DMS153 treated with DMSO at 0.1 percent for 48 hours (cell line): ENCODE data around the gene NET1.
"Not testable (repeated sequence)": the region's sequence is repeated elsewhere in the genome, so short reads cannot be mapped to it uniquely, and the experiment has no call there.

Experiments
- DNase-seq: peaks from one replicate; lab custom pipeline; 2025; ENCODE audit not compliant: unreplicated experiment; lab: John Stamatoyannopoulos, UW

NET1 gene

DNA sequence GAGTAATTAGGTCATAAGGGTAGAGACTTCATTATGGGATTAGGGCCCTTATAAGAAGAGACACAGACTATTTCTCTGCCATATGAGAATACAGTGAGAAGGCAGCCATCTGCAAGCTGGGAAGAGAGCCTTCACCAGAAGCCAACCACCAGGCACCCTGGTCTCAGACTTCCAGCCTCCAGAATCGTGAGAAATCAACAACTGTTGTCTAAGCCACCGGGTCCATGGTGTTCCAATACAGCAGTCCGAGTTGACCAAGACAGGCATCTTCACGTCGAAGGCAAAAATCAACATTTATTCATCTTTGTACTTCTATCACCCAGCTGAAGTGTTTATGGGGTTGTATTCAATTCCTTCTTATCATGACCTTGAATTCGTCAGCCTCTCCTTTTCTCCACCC, 13.0 kb upstream of the NET1 start:
- DNase-seq: no peak

DNA sequence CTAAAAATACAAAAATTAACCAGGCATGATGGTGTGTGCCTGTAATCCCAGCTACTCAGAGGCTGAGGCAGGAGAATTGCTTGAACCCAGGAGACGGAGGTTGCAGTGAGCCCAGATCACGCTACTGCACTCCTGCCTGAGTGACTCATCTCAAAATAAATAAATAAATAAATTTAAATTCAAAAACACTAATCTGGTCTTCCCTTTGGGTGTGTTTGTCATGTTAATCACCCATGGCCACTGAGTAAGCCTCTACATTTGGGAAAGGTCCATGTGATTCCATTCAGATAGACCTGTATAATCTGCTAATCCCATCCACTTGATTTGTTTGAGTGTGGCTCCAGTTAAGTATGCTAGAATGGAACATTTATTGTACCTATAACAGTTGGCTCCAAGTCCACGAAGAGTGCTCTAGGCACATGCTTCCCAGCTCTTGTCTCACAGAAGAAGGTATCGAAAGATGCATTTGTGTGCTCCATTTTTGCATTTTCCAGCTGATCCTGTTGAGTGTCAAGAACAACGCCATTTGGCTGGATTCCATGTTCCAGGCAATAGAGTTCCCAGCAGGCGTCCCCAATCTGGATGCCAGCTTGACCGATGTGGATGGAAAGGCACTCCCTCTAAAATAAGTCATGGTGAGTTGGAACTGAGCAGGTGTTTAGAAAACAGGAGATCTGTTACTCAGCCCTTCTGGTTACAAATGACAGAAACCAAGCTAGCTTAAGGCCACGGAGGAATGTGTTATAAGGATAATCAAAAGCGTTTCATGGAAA, 11.7 kb upstream of the NET1 start:
- no peak for DNase-seq

DNA sequence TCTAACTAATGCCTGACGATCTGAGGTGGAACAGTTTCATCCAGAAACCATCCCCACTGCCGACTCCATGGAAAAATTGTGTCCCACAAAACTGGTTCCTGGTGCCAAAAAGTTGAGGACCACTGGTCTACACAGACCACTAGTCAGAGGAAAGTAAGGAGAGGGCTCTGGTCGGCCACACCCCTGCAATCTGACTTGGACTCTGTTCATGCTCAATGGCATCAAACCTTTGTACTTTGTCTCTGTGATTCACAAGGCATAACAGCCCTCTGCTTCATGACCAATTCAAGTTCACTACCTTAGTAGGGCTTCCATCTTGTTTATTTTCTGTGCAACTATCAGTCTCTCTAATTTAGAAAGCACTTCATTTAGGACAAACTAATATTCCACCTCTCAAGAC, 9.6 kb upstream of the NET1 start:
- DNase-seq: no peak

DNA sequence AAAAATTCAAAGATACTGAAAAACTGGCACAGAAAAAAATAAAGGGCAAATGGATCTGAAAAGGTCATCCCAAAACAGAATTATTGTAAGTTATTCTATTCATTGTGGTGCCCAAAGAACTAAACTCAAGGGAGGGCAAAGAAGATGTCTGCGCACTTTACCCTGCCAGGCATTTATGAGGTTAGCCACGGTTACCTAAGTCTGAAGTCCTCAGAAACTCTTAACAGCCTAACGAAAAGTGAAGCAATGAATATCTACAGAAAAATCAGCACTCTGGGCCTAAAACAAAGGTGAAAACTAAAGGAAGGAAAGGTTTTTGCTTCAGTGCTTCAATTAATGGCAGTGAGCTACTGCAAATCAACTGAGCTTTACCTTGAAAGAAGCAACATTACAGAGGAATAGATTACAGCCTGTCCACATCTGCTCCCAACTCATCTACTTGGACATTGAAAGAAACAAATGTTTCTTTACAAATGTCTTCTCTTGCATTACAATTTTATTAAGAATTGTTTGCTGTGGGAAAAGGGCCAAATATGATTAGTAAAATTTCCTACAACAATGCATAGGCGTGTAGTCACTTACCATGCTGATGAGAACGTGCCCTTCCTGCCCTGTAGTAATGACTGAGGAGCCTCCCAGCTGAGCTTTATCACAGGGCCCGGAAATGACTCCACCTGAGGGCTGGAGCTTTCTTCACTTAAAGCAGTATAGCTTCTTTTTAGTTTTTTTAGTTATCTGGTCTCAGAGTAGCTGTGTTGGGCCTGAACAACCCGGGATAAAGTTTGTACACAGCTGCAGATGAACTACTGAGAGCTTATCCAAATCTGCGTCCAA, 7.9 kb upstream of the NET1 start, which contains the start of gene TUBAL3:
Gene TUBAL3 (minus strand): TSS at position 621 of the 834 bp plus-strand sequence. CDS start 36 bp downstream, at position 585.
- no peak for DNase-seq

DNA sequence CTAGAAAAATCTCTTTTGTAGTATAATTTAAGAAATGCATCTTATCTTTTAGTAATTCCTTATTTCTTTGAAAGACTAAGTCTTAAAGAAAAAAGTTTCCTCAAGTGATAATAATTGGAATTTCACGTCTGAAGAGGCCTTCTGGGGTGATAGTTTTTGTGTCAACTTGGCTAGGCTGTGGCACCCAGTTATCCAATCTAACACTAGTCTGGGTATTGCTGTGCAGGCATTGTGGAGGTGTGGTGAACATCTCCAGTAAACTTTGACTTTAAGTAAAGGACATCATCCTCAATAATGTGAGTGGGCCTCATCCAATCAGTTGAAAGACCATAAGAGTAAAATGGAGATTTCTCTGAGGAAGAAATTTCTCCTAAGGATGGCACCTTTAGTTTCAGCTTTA, 5.4 kb upstream of the NET1 start:
- no peak for DNase-seq

DNA sequence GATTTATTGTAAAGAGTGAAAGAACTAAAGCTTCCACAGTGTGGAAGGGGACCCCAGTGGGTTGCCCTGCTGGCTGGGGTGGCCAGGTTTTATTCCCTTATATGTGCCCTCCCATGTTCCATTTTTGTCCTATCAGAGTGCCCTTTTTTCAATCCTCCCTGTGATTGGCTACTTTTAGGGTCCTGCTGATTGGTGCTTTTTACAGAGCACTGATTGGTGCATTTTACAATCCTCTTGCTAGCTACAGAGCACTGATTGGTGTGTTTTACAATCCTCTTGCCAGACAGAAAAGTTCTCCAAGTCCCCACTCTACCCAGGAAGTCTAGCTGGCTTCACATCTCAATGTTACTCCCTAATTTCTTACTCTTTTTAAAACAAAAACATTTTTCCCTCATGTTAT, 1.6 kb upstream of the NET1 start:
- not testable (repeated sequence) for DNase-seq

DNA sequence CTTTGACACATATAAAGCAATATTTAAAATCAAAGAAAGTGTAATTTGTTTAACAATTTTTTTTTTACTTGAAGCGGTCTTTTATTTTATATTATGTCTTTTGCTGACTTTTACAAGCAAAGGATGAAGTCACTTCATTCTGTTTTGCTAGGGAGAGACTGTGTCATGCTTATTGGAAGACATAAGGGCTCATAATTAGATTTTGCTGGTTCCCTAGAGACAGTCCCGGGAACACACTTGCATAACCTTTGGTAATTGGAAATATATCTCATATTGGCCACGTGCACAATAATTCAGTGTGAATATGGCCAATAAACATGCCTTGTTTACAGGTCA, 448 bp upstream of the NET1 start:
- DNase-seq: no peak

DNA sequence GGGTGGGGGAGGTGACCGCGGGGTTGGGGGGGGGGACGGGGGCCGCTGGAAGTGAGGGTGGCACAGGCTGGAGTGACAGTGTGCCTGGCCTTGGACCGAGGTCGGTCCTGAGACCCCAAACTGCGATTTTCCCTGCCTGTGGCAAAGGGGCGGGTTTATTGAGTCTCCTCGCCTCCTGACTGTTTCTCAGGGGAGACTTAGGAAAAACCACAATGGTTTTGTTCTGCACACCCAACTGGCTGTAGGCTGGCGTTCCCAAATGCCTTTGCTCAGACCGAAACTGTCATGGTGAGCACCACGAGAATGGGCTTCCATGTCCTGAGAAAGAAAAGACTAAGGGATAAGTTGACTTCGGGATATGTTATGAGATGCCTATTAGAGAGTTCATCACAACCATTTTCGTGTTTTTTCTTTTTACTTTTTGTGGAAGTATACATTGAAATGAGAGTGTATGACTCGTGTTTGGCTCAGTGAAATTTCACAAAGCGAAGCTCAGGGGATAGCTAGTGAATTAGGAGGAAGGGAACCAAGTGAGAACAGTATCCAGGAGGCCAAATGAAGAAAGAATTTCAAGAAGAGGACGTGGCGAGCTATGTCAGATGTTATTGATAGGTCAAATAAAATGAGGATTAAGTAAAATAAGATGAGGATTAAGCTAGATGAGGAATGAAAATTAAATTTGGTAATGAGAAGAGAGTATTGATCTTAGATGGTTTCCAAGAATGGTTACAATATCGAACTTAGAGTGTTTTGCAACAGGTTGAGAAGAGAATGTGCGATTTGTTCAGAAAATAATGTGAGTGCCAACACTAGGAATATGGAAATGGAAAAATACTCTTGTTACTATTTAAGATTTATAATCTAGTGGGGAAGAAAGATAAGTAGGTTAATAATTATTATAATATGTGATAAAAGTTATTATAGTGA, 918 bp downstream of the NET1 start:
- no peak for DNase-seq

DNA sequence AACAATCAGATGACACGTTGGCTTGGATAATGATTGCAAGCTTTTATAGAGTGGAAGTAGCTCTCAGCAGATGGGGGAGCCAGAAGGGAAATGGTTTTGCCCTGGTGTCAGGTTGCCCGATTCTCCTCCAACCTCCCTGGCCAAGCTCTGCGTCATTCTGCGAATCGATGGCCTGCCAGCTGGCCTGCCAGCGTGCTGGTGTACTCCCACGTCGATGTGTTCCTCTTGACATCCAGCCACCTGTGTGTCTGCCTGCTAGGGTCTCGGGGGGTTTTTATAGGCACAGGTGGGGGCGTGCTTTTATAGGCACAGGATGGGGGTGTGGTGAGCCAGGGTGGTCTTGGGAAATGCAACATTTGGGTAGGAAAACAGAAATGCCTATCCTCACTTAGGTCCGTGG, 4.6 kb downstream of the NET1 start:
- no peak for DNase-seq

DNA sequence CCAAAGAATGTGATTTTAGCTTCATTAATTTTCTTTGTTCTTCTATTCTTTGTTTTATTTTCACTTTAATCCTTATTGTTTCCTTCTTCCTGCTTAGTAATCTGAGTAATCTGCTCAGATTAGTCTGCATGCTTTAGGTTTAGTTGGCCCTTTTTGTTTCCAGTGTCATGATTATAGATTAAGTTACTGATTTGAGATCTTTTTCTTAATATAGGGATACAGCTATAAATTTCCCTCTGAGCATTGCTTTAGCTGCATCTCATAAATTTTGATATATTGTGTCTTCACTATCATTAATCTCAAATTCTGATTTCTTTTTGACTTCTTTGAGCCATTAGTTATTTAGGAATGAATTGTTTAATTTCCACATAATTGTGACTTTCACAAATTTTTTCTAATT, 6.2 kb downstream of the NET1 start:
- DNase-seq: no peak

DNA sequence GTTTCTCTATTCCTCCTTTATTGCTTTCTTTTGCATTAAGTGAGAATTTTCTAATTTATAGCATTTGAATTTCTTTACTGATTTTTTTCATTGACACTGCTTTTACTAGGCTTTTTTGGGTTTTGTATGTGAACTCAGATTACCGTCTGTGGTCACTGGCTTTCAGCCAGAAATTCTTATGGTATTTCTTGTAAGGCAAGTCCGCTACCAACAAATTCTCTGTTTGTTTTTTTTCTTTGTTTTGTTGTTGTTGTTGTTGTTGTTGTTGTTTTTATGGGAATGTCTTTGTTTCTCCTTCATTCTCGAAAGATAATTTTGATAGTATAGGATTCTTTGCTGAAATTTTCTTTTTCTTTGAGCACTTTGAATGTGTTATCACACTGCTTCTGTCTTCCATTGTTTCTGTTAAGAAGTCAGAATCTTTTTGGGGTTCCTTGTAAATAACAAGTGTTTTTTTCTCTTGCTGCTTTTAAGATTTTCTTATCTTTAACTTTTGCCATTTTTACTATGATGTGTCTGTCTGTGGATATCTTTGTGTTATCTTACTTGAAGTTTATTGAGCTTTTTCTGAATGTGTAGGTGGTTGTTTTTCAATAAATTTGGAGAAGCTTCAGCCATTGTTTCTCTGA, 7.2 kb downstream of the NET1 start:
- no peak for DNase-seq

DNA sequence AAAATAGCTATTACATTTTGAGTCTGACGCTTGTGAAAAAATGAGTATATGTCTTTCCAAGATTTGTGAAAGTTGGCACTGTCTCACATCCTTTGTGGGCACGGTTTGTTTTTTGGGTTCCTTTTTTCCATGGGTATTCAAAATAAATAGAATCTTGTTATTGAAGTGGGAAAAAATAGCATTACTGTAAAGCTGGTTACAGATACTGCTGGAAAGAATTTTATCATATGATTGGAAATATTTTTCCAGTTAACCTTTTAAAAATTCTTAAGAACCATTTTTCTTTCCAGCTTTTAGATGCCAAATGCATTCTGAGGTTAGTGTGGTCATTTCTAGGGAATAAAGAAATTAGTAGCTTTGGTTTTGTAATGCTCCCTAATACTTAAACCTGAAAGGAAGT, 11.4 kb downstream of the NET1 start:
- DNase-seq: no peak

DNA sequence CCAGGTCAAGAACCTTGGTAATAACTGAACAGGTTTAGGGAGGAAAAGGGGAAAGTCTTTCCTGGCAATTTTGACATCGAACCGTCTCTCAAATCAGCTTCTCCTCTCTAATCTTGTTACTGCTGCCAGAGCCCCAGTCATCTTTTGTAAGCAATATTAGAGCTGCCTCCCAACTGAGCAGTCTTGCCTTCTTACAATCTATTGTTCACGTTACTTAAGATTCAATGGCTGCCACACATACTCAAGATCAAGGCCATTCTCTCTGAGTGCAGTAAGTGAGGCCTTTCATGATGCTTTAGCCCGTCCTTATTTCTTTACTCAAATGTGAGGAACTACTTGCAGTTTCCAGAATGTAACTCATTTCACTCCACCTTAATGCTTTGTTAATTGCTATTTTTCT, 12.4 kb downstream of the NET1 start:
- DNase-seq: no peak

DNA sequence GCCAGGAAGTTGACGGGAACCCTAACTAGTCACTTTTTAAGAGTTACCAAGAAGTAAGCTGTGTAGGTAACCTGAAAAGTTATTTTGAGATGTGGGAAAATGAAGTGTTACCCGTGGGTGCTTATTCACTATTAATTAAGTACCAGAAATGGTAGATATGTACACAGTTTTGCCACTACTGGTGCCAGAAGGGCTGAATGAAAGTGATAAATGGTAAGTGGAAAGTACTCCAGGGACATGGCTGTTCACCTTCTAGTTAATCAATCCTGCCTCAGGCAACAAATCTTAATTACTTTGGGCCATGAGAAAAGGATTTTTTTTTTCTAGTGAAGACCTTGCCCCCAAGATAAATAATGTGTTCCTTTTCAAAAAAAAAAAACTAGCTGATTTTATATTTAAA, 15.8 kb downstream of the NET1 start:
- no peak for DNase-seq

DNA sequence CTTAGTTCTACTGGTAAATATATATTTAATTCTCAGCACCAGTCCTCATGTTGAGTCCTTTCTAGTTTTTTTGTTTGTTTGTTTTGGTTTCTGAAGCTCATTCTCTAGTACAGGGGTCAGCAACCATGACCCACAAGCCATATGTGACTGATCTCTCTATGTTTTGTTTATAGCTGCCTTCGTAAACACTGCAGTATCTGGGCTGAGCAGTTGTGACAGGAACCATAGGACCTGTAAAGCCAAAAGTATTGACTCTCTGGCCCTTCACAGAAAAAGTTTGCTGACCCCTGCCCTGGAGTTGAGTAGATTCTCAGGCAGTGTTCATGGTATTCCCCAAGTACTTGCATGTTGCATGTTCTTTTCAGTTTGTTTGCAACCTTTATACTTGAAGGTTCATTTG, 20.8 kb downstream of the NET1 start:
- no peak for DNase-seq

DNA sequence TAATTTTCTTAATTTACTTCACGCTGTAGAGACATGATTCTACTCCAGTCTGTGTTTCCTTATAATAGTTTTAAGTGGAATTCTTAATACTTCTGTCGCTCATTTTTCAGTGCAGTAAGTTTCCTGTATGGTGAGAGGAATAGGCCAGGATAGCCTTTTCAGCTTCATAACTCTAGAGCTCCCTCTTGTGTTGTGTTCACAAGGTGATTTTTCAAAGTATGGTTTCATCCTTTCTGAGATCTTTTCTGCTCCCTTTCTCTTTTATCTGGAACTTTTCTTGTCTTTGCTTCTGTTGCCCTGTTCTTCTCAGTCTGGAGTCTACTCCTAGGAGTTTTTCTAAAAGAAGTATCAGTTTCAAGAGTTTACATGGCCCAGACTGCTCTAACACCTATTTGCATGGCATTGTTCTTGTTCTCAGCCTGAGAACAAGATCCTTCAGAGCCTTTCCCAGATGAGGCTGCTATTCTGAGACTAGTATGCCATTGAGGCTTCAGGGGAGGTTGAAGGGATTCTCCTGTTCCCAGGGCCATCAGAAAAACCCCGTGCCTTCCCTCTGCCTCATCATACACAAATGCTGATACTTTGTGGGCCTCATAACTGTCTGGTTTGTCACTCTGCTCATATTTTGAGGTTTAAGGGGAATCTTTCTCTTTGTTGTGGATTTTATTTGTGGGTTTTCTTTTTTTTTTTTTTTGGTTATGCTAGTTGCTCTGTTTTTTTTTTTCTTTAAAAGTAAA, 21.8 kb downstream of the NET1 start:
- peak; percentile 7 for DNase-seq

DNA sequence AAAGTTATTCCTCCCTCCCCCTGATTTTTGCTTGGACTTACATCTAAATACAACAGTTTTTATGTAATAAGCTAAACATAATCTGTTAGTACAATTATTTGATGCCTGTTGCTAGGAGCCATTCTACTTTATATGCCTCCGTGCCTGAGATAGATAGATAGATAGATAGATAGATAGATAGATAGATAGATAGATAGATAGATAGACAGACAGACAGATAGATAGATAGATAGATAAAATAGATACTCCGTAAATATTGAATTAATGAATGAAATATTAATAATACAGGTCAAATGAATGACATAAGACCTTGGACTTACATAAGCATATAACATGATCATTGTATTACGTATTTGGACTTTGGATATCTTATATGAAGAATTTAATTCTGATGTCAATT, 23.0 kb downstream of the NET1 start:
- no peak for DNase-seq

DNA sequence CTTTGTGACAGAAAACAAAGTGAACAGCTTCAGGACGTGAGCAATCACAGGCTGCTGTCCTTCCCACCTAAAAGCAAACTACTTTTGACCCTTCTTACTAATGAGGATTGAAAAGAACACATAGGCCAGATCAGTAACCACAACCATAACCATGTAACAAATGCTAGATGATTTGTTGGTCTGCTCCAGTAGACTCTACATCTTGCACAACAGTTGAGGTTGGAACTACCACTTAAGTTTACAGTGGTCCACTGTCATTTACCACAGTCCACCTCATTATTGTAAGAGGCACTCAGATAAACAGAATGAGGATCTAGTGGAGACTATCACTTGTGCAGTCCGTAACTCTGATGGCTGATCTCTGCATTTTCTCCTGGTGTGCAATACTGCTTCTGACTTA, 27.8 kb downstream of the NET1 start:
- no peak for DNase-seq

DNA sequence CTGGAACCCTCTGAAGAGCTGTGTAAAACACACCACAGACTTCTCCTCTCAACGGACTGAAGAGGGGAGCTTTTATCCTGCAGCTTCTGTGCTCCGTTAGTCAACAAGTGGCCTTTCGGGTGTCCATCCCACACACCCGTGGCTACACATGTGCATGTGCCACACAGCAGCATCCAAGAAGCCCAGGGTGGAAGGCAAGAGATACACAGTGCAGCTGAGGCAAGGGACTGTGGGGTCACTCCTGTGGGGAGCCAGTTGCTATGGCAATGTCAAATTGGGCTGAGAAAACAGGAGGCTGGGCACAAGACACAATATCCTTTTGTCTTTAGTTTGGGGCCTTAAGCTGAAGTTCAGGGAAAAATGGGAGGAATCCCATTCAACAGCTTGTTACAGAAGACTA, 28.7 kb downstream of the NET1 start:
- DNase-seq: no peak
